OCI-LY7 (cell line): ENCODE data around the gene CALN1.

Experiments
- CTCF ChIP-seq: fragments of 200-600 bp; sonication (generic); conservative IDR thresholded peaks from 2 replicates; pipeline ENCODE4 v1.5.1; 2014; ENCODE audit warnings: mild to moderate bottlenecking, antibody characterized with exemption, low read length, moderate library complexity, mixed read lengths
- EZH2phosphoT487 ChIP-seq: fragments of 200-600 bp; sonication (generic); IDR thresholded peaks from 2 replicates; pipeline ENCODE4 v1.6.1; 2018; ENCODE audit warnings: low read depth, borderline replicate concordance, mild to moderate bottlenecking, mixed run types, antibody characterized with exemption, low read length, moderate library complexity, mixed read lengths

GRCh38 chr7:72321637-72322036 lies 90.5 kb downstream of the CALN1 start:
- TF ChIP-seq CTCF (no peak), EZH2phosphoT487 (no peak)
